ENCODE results near the gene LETM1.
A peak's percentile ranks its signal among the peaks of the same experiment; 100 is the strongest.

Gene LETM1

GRCh38 chr4:1856943-1857699, 1.2 kb upstream of the LETM1 start:
- in situ Hi-C loops (cut with HindIII; ENCODE audit: low sequenced_read_pairs): no loop called here
- DNase-seq (ENCODE audit: low read depth, low spot score): no peak
- TF ChIP-seq CTCF (IDR thresholded peaks at IDR 0.05; ENCODE audit: low read depth, low read length): no peak
- H3K4me3 ChIP-seq (ENCODE audit: low read depth, low read length): peak overlapping the region; percentile 83

- peak overlapping the region; percentile 83 for H3K4me3 ChIP-seq (ENCODE audit: low read depth, low read length)
- no peak for TF ChIP-seq CTCF (IDR thresholded peaks at IDR 0.05; ENCODE audit: low read depth, low read length)
- DNase-seq (ENCODE audit: low read depth, low spot score): no peak
- in situ Hi-C loops (cut with HindIII; ENCODE audit: low sequenced_read_pairs): no loop called here
Observed at GRCh38 chr4:1855333-1856070, 454 bp downstream of the LETM1 start.

GRCh38 chr4:1854752-1855151, 1.2 kb downstream of the LETM1 start:
- peak overlapping the region; percentile 83 for H3K4me3 ChIP-seq (ENCODE audit: low read depth, low read length)
- TF ChIP-seq CTCF (IDR thresholded peaks at IDR 0.05; ENCODE audit: low read depth, low read length): no peak

GRCh38 chr4:1852904-1853623, 2.9 kb downstream of the LETM1 start:
- no peak for TF ChIP-seq CTCF (IDR thresholded peaks at IDR 0.05; ENCODE audit: low read depth, low read length)

More at GRCh38 chr4:1854752-1855151, 1.2 kb downstream of the LETM1 start:
- in situ Hi-C loops (cut with HindIII; ENCODE audit: low sequenced_read_pairs): no loop called here
- DNase-seq (ENCODE audit: low read depth, low spot score): no peak

GRCh38 chr4:1851575-1852410, 4.2 kb downstream of the LETM1 start:
- no peak for TF ChIP-seq CTCF (IDR thresholded peaks at IDR 0.05; ENCODE audit: low read depth, low read length)
- DNase-seq (ENCODE audit: low read depth, low spot score): no peak
- in situ Hi-C loops (cut with HindIII; ENCODE audit: low sequenced_read_pairs): no loop called here
- H3K4me3 ChIP-seq (ENCODE audit: low read depth, low read length): no peak overlapping the region

More at GRCh38 chr4:1852904-1853623, 2.9 kb downstream of the LETM1 start:
- DNase-seq (ENCODE audit: low read depth, low spot score): no peak
- in situ Hi-C loops (cut with HindIII; ENCODE audit: low sequenced_read_pairs): no loop called here
- no peak overlapping the region for H3K4me3 ChIP-seq (ENCODE audit: low read depth, low read length)

GRCh38 chr4:1851160-1851559, 4.8 kb downstream of the LETM1 start:
- TF ChIP-seq CTCF (IDR thresholded peaks at IDR 0.05; ENCODE audit: low read depth, low read length): no peak
- no peak overlapping the region for H3K4me3 ChIP-seq (ENCODE audit: low read depth, low read length)
- DNase-seq (ENCODE audit: low read depth, low spot score): no peak
- in situ Hi-C loops (cut with HindIII; ENCODE audit: low sequenced_read_pairs): no loop called here

Data from astrocyte of the spinal cord (primary cell).